HG03064 (cell line): ENCODE results near the gene LRRC56.

Experiments
- ATAC-seq: cut with Tn5 transposase; IDR thresholded peaks from one replicate; pipeline ENCODE4 v1.9.1; 2021; ENCODE audit warnings: low read depth; ENCODE audit not compliant: unreplicated experiment

LRRC56 gene

GRCh38 chr11:536841-537621 lies at the start of gene LRRC56:
LRRC56 (plus strand) TSS chr11:537527; CDS start chr11:540685, 3,158 bp downstream.
- no peak for ATAC-seq

GRCh38 chr11:487571-488021 lies 49.7 kb upstream of the LRRC56 start:
- no peak for ATAC-seq

- ATAC-seq = no peak
Observed at GRCh38 chr11:488062-488461, 49.3 kb upstream of the LRRC56 start.

- no peak for ATAC-seq
Observed at GRCh38 chr11:488579-488978, 48.7 kb upstream of the LRRC56 start.

GRCh38 chr11:488992-489391 lies 48.3 kb upstream of the LRRC56 start:
- ATAC-seq = no peak

GRCh38 chr11:489610-490185 lies 47.6 kb upstream of the LRRC56 start:
- ATAC-seq = no peak

- no peak for ATAC-seq
Observed at GRCh38 chr11:490186-490929, 47.0 kb upstream of the LRRC56 start.

- ATAC-seq = no peak
Observed at GRCh38 chr11:490930-491260, 46.4 kb upstream of the LRRC56 start.

- no peak for ATAC-seq
Observed at GRCh38 chr11:491358-491757, 46.0 kb upstream of the LRRC56 start.

GRCh38 chr11:492427-493226 lies 44.7 kb upstream of the LRRC56 start:
- ATAC-seq = no peak

GRCh38 chr11:494761-495536 lies 42.4 kb upstream of the LRRC56 start:
- no peak for ATAC-seq

- ATAC-seq = no peak
Observed at GRCh38 chr11:495537-495931, 41.8 kb upstream of the LRRC56 start.

- ATAC-seq = no peak
Observed at GRCh38 chr11:496834-497564, 40.3 kb upstream of the LRRC56 start.

- no peak for ATAC-seq
Observed at GRCh38 chr11:497565-498296, 39.6 kb upstream of the LRRC56 start.

GRCh38 chr11:498297-499181 lies 38.8 kb upstream of the LRRC56 start:
- no peak for ATAC-seq

GRCh38 chr11:499201-500076 lies 37.9 kb upstream of the LRRC56 start:
- ATAC-seq = no peak
